ENCODE data around the gene AFF1.
A peak's percentile ranks its signal among the peaks of the same experiment; 100 is the strongest.

DNA sequence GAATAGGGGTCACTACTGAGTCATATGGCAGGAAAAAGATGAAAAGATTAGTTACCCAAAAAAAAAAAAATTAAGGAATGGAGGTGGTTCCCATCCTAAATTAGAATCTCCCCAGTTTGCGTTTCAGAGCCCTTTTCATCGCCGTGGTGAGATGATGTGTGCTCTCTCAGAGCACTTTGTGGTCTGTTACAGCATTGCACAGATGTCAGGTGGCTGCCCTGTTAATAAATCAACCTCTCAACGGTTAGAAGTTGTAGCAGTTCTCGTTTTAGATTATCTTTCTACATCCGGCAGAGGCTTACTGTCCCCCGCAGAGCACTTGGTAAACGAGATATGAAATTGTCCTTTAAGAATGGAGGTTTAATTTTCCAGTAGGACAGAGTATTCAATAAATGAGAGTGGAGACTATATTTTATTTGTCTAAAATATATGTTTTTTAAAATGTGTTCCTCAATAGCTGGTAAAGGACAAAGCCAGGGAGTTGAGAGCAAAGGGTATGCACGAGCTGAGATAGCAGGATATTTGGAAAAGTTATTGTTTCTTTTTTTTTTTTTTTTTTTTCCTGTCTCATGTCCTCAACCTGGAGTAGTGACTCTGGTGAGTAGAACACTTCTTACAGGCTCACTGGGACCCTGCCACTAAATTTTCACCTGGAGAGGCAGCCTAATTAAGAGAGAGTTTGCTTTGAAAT is 26.9 kb downstream of the AFF1 start:
- TF ChIP-seq POLR2A (IDR thresholded peaks at IDR 0.05; ENCODE audit: low read depth, low read length) (peak; percentile 44; the same call in 1 of the 2 replicates), POLR2AphosphoS5 (IDR thresholded peaks at IDR 0.05; ENCODE audit: low read depth, low read length) (peak; percentile 48; the same call in 1 of the 2 replicates), POU2F2 (IDR thresholded peaks at IDR 0.05; ENCODE audit: low read depth, low read length) (peak; percentile 59), TAF1 (IDR thresholded peaks at IDR 0.05; ENCODE audit: low read depth, low read length) (no peak), SPI1 (IDR thresholded peaks at IDR 0.05; ENCODE audit: low read depth, low read length) (peak; percentile 86)
